SH-SY5Y (cell line): ENCODE measurements around the gene SLC22A15.

Experiments used
- GATA2 ChIP-seq: IDR thresholded peaks from 2 replicates; pipeline ENCODE4 v1.6.1; 2011; ENCODE audit warnings: mild to moderate bottlenecking, low read depth, low read length
- GATA3 ChIP-seq: IDR thresholded peaks from 2 replicates; pipeline ENCODE4 v1.6.1; 2011; ENCODE audit warnings: low read depth, mild to moderate bottlenecking, low read length, moderate library complexity

DNA sequence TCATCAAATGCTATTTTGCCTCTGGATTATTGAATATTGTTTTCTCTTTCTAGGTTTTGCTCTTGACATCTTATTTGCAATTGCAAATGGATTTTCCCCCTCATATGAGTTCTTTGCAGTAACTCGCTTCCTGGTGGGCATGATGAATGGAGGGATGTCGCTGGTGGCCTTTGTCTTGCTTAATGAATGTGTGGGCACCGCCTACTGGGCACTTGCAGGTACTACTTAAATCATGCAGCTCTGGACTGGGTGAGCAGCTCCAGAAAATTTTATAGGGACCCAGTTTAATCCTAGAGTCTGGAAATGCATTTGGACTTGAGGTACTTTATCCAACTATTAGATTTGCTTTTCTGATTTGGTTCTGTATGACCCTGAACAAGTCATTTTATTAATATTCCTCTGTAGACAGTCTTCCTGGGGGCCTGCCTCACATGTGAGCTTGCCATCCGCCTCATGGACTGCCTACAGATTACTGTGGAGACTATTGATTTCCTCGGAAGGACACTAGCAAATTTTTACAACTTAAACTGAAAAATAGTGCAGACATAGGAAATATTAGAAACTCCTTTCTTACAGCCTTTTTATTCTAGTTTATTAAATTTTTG is 44.5 kb downstream of the SLC22A15 start:
- TF ChIP-seq GATA2, result no peak
- TF ChIP-seq GATA3, result no peak
